HepG2 (cell line): ENCODE results near the gene CMYA5. TPM values are rescaled to one million over a fixed set of nuclear protein-coding genes. Genes with fewer than 3 reads are reported as not detected.

ENCODE experiments used
- ATF7 ChIP-seq, 2 experiments: fragments of 450-650 bp in 1 of 2; sonication (generic) in 1 of 2; formaldehyde crosslinking in 1 of 2; IDR thresholded peaks; 2 replicates each; pipeline versions ENCODE4 v1.4.0 to v1.6.1; 2016 to 2020; ENCODE audit warnings: antibody characterized with exemption in 1 of 2, mild to moderate bottlenecking in 1 of 2, missing genetic modification reagents in 1 of 2
- CAMTA2 ChIP-seq: sonication (generic); formaldehyde crosslinking; IDR thresholded peaks from 2 replicates; pipeline ENCODE4 v1.4.0; 2020; ENCODE audit warnings: mild to moderate bottlenecking, missing genetic modification reagents, borderline replicate concordance
- FOXA1 ChIP-seq, 2 experiments: fragments of 450-650 bp in 1 of 2; sonication (generic) in 1 of 2; formaldehyde crosslinking in 1 of 2; IDR thresholded peaks; 2 replicates each; pipeline versions ENCODE4 v1.4.0 to v1.6.1; 2016 to 2020; ENCODE audit warnings: missing genetic modification reagents in 1 of 2
- HMGA1 ChIP-seq: sonication (generic); formaldehyde crosslinking; conservative IDR thresholded peaks from 2 replicates; pipeline ENCODE4 v1.4.0; 2020; ENCODE audit warnings: missing genetic modification reagents
- KLF11 ChIP-seq: IDR thresholded peaks from 2 replicates; pipeline ENCODE4 v1.6.1; 2016; ENCODE audit warnings: missing compliant biosample characterization
- MXD4 ChIP-seq: IDR thresholded peaks from 2 replicates; pipeline ENCODE4 v1.6.1; 2016; ENCODE audit warnings: mild to moderate bottlenecking, missing biosample characterization, missing genetic modification reagents
- MYNN ChIP-seq: sonication (generic); formaldehyde crosslinking; IDR thresholded peaks from 2 replicates; pipeline ENCODE4 v1.4.0; 2020; ENCODE audit warnings: mild to moderate bottlenecking, low read depth, missing genetic modification reagents
- NCOA2 ChIP-seq: sonication (generic); formaldehyde crosslinking; IDR thresholded peaks from 2 replicates; pipeline ENCODE4 v1.8.0; 2022; ENCODE audit warnings: inconsistent platforms
- NFYC ChIP-seq: IDR thresholded peaks from 2 replicates; pipeline ENCODE4 v1.6.1; 2016; ENCODE audit warnings: missing genetic modification reagents, missing compliant biosample characterization
- REPIN1 ChIP-seq: sonication (generic); formaldehyde crosslinking; IDR thresholded peaks from 2 replicates; pipeline ENCODE4 v1.8.0; 2022; ENCODE audit warnings: missing genetic modification reagents, low read depth, mild to moderate bottlenecking, borderline replicate concordance
- RXRA ChIP-seq: sonication (generic); formaldehyde crosslinking; IDR thresholded peaks from 2 replicates; pipeline ENCODE4 v1.5.1; 2020; ENCODE audit warnings: missing genetic modification reagents
- SMAD1 ChIP-seq: sonication (generic); formaldehyde crosslinking; IDR thresholded peaks from 2 replicates; pipeline ENCODE4 v1.4.0; 2020; ENCODE audit warnings: missing genetic modification reagents, low read depth, mild to moderate bottlenecking, borderline replicate concordance
- TCF7 ChIP-seq: sonication (generic); IDR thresholded peaks from 2 replicates; pipeline ENCODE4 v1.6.1; 2016; ENCODE audit warnings: antibody characterized with exemption, low read depth
- TMF1 ChIP-seq: sonication (generic); formaldehyde crosslinking; IDR thresholded peaks from 2 replicates; pipeline ENCODE4 v1.8.1; 2022; ENCODE audit warnings: low read depth, missing genetic modification reagents
- ZFP62 ChIP-seq: sonication (generic); formaldehyde crosslinking; IDR thresholded peaks from 2 replicates; pipeline ENCODE4 v1.4.0; 2020; ENCODE audit warnings: missing genetic modification reagents
- ZIK1 ChIP-seq: sonication (generic); formaldehyde crosslinking; IDR thresholded peaks from 2 replicates; pipeline ENCODE4 v1.5.0; 2020; ENCODE audit warnings: mild to moderate bottlenecking, low read depth, missing genetic modification reagents, borderline replicate concordance
- ZKSCAN8 ChIP-seq: IDR thresholded peaks from 2 replicates; pipeline ENCODE4 v1.6.1; 2016; ENCODE audit warnings: borderline replicate concordance, missing genetic modification reagents, missing compliant biosample characterization
- ZMAT3 ChIP-seq: sonication (generic); formaldehyde crosslinking; conservative IDR thresholded peaks from 2 replicates; pipeline ENCODE4 v1.7.0; 2021; ENCODE audit warnings: missing genetic modification reagents
- ZNF317 ChIP-seq: sonication (generic); formaldehyde crosslinking; IDR thresholded peaks from 2 replicates; pipeline ENCODE4 v1.5.0; 2020; ENCODE audit warnings: mild to moderate bottlenecking, missing genetic modification reagents
- ZNF530 ChIP-seq: sonication (generic); formaldehyde crosslinking; IDR thresholded peaks from 2 replicates; pipeline ENCODE4 v1.5.0; 2020; ENCODE audit warnings: low read depth, mild to moderate bottlenecking, missing genetic modification reagents
- ZNF546 ChIP-seq: sonication (generic); formaldehyde crosslinking; conservative IDR thresholded peaks from 2 replicates; pipeline ENCODE4 v1.8.1; 2023; ENCODE audit warnings: mild to moderate bottlenecking, missing genetic modification reagents
- ZNF615 ChIP-seq: sonication (generic); formaldehyde crosslinking; IDR thresholded peaks from 2 replicates; pipeline ENCODE4 v1.5.0; 2020; ENCODE audit warnings: mild to moderate bottlenecking, missing genetic modification reagents, borderline replicate concordance
- ZNF619 ChIP-seq: sonication (generic); formaldehyde crosslinking; IDR thresholded peaks from 2 replicates; pipeline ENCODE4 v1.4.0; 2020; ENCODE audit warnings: mild to moderate bottlenecking, missing genetic modification reagents
- polyA plus RNA-seq, 8 experiments: library from polyadenylated mRNA; depleted of rRNA in 3 of 8; stranded (reverse) in 7 of 8; unstranded in 1 of 8; fragments of >200 nt; fragmentation: Illumina TruSeq in 4 of 8; extraction: Trizol in 4 of 8; gene quantifications; 2 replicates each; pipeline versions ENCODE4 v1.2.1 to v1.2.3, GENCODE V29; 2011 to 2016; ENCODE audit warnings: low read depth in 4 of 8, missing spikeins in 1 of 8, mixed read lengths in 1 of 8; ENCODE audit not compliant: insufficient read depth in 1 of 8
- total RNA-seq, 5 experiments: library from RNA; depleted of rRNA; stranded (reverse); fragments of >200 nt; fragmentation: Illumina TruSeq; extraction: Trizol; gene quantifications; 2 replicates each; pipeline ENCODE4 v1.2.3, GENCODE V29; 2016; ENCODE audit warnings: low read depth in 1 of 5
- TF ChIP-seq, protein P1 (sequence below): sonication (generic); formaldehyde crosslinking; IDR thresholded peaks from 2 replicates; pipeline ENCODE4 v1.8.0; 2022; ENCODE audit warnings: mild to moderate bottlenecking, missing genetic modification reagents; ENCODE audit not compliant: insufficient replicate concordance
- TF ChIP-seq, protein P2 (sequence below): sonication (generic); formaldehyde crosslinking; IDR thresholded peaks from 2 replicates; pipeline ENCODE4 v1.8.1; 2023; ENCODE audit warnings: mild to moderate bottlenecking, inconsistent platforms, moderate library complexity, missing genetic modification reagents, borderline replicate concordance
- TF ChIP-seq, protein P3 (sequence below): sonication (generic); formaldehyde crosslinking; IDR thresholded peaks from 2 replicates; pipeline ENCODE4 v1.5.1; 2020; ENCODE audit warnings: missing genetic modification reagents, mild to moderate bottlenecking, borderline replicate concordance

Gene CMYA5
- total and polyA plus RNA-seq, 2 of the 13 experiments (the other 11 are each of a cell fraction or from before 2014, with no cell fraction given): 0.13 to 0.51 TPM

DNA sequence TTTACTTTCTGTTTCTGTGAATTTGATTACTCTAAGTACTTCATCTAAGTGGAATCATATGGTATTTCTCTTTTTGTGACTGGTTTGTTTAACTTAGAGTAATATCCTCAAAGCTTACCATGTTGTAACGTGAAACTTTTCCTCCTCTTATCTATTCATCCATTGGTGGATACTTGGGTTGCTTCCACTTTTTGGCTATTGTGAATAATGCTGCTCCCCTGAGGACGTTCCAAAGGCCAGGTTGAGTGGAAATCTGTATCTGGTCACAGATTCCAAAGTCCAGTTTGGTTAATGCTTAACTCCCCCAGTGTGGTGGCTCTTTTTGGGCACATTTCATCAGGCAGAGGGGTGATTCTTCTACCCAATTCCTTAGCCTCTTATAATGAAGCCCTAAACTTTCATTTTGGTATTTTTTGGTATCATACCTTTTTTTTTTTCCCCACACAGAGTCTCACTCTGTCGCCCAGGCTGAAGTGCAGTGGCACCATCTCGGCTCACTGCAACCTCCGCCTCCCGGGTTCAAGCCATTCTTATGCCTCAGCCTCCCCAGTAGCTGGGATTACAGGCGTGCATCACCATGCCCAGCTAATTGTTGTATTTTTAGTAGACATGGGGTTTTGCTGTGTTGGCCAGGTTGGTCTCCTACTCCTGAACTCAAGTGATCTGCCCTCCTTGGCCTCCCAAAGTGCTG, 65.4 kb downstream of the CMYA5 start (continued):
- TF ChIP-seq CAMTA2 (no peak), MXD4 (CRISPR knock-in tag) (no peak), NCOA2 (CRISPR knock-in tag) (peak; percentile 55; the same call in 1 of the 2 replicates), TCF7 (no peak), REPIN1 (CRISPR knock-in tag) (peak; percentile 54; the same call in 1 of the 2 replicates), ZKSCAN8 (CRISPR knock-in tag) (no peak), ZNF619 (CRISPR knock-in tag) (no peak), ZNF615 (CRISPR knock-in tag) (no peak), TMF1 (CRISPR knock-in tag) (no peak), ZNF530 (no peak), ZNF317 (CRISPR knock-in tag) (peak; percentile 29; the same call in 1 of the 2 replicates), ZNF546 (no peak), KLF11 (CRISPR knock-in tag) (no peak), HMGA1 (CRISPR knock-in tag) (no peak), ZFP62 (CRISPR knock-in tag) (no peak), NFYC (CRISPR knock-in tag) (no peak), RXRA (CRISPR knock-in tag) (no peak), MYNN (CRISPR knock-in tag) (no peak), SMAD1 (no peak), ZMAT3 (CRISPR knock-in tag) (no peak), ZIK1 (CRISPR knock-in tag) (no peak), FOXA1 (IDR thresholded peaks at IDR 0.05) (no peak), FOXA1 (CRISPR knock-in tag; IDR thresholded peaks at IDR 0.05) (no peak), ATF7 (IDR thresholded peaks at IDR 0.05) (no peak), ATF7 (CRISPR knock-in tag; IDR thresholded peaks at IDR 0.05) (no peak)
- TF ChIP-seq, protein P1, sequence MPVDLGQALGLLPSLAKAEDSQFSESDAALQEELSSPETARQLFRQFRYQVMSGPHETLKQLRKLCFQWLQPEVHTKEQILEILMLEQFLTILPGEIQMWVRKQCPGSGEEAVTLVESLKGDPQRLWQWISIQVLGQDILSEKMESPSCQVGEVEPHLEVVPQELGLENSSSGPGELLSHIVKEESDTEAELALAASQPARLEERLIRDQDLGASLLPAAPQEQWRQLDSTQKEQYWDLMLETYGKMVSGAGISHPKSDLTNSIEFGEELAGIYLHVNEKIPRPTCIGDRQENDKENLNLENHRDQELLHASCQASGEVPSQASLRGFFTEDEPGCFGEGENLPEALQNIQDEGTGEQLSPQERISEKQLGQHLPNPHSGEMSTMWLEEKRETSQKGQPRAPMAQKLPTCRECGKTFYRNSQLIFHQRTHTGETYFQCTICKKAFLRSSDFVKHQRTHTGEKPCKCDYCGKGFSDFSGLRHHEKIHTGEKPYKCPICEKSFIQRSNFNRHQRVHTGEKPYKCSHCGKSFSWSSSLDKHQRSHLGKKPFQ: no peak
- TF ChIP-seq, protein P2, sequence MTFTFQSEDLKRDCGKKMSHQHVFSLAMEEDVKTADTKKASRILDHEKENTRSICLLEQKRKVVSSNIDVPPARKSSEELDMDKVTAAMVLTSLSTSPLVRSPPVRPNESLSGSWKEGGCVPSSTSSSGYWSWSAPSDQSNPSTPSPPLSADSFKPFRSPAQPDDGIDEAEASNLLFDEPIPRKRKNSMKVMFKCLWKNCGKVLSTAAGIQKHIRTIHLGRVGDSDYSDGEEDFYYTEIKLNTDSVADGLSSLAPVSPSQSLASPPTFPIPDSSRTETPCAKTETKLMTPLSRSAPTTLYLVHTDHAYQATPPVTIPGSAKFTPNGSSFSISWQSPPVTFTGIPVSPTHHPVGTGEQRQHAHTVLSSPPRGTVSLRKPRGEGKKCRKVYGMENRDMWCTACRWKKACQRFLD (CRISPR knock-in tag): no peak
- TF ChIP-seq, protein P3, sequence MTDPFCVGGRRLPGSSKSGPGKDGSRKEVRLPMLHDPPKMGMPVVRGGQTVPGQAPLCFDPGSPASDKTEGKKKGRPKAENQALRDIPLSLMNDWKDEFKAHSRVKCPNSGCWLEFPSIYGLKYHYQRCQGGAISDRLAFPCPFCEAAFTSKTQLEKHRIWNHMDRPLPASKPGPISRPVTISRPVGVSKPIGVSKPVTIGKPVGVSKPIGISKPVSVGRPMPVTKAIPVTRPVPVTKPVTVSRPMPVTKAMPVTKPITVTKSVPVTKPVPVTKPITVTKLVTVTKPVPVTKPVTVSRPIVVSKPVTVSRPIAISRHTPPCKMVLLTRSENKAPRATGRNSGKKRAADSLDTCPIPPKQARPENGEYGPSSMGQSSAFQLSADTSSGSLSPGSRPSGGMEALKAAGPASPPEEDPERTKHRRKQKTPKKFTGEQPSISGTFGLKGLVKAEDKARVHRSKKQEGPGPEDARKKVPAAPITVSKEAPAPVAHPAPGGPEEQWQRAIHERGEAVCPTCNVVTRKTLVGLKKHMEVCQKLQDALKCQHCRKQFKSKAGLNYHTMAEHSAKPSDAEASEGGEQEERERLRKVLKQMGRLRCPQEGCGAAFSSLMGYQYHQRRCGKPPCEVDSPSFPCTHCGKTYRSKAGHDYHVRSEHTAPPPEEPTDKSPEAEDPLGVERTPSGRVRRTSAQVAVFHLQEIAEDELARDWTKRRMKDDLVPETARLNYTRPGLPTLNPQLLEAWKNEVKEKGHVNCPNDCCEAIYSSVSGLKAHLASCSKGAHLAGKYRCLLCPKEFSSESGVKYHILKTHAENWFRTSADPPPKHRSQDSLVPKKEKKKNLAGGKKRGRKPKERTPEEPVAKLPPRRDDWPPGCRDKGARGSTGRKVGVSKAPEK (CRISPR knock-in tag): no peak
